HepG2 (cell line): ENCODE measurements around the gene GRIK1. TPM values are rescaled to one million over a fixed set of nuclear protein-coding genes. Genes with fewer than 3 reads are reported as not detected.

ENCODE experiments used
- ATAC-seq: fragments of 200-7000 bp; cut with Tn5 transposase; 3 replicates; pipeline ENCODE4 v1.9.1; 2020; ENCODE audit warnings: mild to moderate bottlenecking, moderate library complexity
- BruUV-seq: library from RNA; stranded (reverse); fragments of 400-500 nt; replicated peaks from 2 replicates; lab custom pipeline; 2021; lab: Mats Ljungman, UMichigan
- CTCF ChIA-PET: fragments of 300-600 bp; formaldehyde crosslinking; extraction: SDS; loops from one replicate; lab custom pipeline; 2021; ENCODE audit warnings: low total read pairs, inconsistent platforms, low intra/inter-chr PET ratio; lab: Yijun Ruan, JAX
- POLR2A ChIA-PET: fragments of 350-600 bp; sonication (Branson Sonifier 250); formaldehyde crosslinking; loops from one replicate; lab custom pipeline; 2020; ENCODE audit warnings: antibody characterized with exemption, inconsistent platforms; lab: Yijun Ruan, JAX
- DNase-seq: peaks from one replicate; pipeline ENCODE4 v3.0.0-alpha.2; 2015; ENCODE audit warnings: low spot score
- FAIRE-seq: peaks from 3 replicates; lab custom pipeline; 2011; peaks lifted over from hg19 to GRCh38; lab: Jason Lieb, UNC
- H2AFZ ChIP-seq: one replicate; pipeline ENCODE4 v1.6.1; 2011; ENCODE audit warnings: low read length, inconsistent platforms
- H3K27ac ChIP-seq: fragments of 300-600 bp; 3 replicates; pipeline ENCODE4 v1.8.0; 2011; ENCODE audit warnings: mixed run types, mild to moderate bottlenecking, mixed read lengths, low read length, inconsistent platforms; ENCODE audit not compliant: insufficient read depth; ENCODE audit errors: extremely low read length
- H3K27me3 ChIP-seq, 2 experiments: fragments of 200-600 bp in 1 of 2; 2 replicates in 1 of 2; 3 replicates in 1 of 2; pipeline versions ENCODE4 v1.6.0 to v1.8.0; 2011; ENCODE audit warnings: low read length in 2 of 2, mild to moderate bottlenecking in 2 of 2, moderate library complexity in 2 of 2, inconsistent platforms in 1 of 2; ENCODE audit not compliant: insufficient read depth in 2 of 2, control insufficient read depth in 1 of 2
- H3K36me3 ChIP-seq, 2 experiments: fragments of 200-600 bp in 1 of 2; replicated peaks in 1 of 2; 2 replicates in 1 of 2; 3 replicates in 1 of 2; pipeline versions ENCODE4 v1.5.1 to v1.8.0; 2011; ENCODE audit warnings: low read length in 2 of 2, inconsistent platforms in 1 of 2; ENCODE audit not compliant: insufficient read depth in 2 of 2, control insufficient read depth in 1 of 2
- H3K4me1 ChIP-seq: 2 replicates; pipeline ENCODE4 v1.5.1; 2012; ENCODE audit warnings: low read length, inconsistent platforms; ENCODE audit not compliant: insufficient read depth
- H3K4me2 ChIP-seq: 2 replicates; pipeline ENCODE4 v1.6.0; 2011; ENCODE audit warnings: low read depth, low read length, inconsistent platforms
- H3K4me3 ChIP-seq, 3 experiments: fragments of 200-600 bp in 1 of 3; sonication (generic), shearing (Covaris generic) in 1 of 3; replicated peaks in 1 of 3; 2 replicates each; pipeline ENCODE4 v1.5.1; 2011 to 2016; ENCODE audit warnings: low read length in 3 of 3, inconsistent platforms in 2 of 3, low read depth in 2 of 3, mild to moderate bottlenecking in 2 of 3, control low read depth in 1 of 3, mixed read lengths in 1 of 3; ENCODE audit not compliant: insufficient read depth in 1 of 3
- H3K79me2 ChIP-seq: one replicate; pipeline ENCODE4 v1.6.1; 2011; ENCODE audit warnings: low read length, inconsistent platforms; ENCODE audit not compliant: insufficient read depth
- H3K9ac ChIP-seq: 2 replicates; pipeline ENCODE4 v1.6.0; 2011; ENCODE audit warnings: mild to moderate bottlenecking, low read depth, low read length, inconsistent platforms; ENCODE audit not compliant: insufficient read depth
- H3K9me3 ChIP-seq: 2 replicates; pipeline ENCODE4 v1.5.1; 2012; ENCODE audit warnings: mild to moderate bottlenecking, low read length
- H4K20me1 ChIP-seq: 2 replicates; pipeline ENCODE4 v1.6.0; 2011; ENCODE audit warnings: inconsistent platforms, mild to moderate bottlenecking, low read length, moderate library complexity; ENCODE audit not compliant: insufficient read depth
- MAFG ChIP-seq: sonication (generic); formaldehyde crosslinking; IDR thresholded peaks from 2 replicates; pipeline ENCODE4 v1.5.1; 2020; ENCODE audit warnings: mild to moderate bottlenecking, missing genetic modification reagents
- ZNF207 ChIP-seq: fragments of 450-650 bp; IDR thresholded peaks from 2 replicates; pipeline ENCODE4 v1.6.1; 2016; ENCODE audit warnings: antibody characterized with exemption, borderline replicate concordance
- WGBS: methylation state at CpG from one replicate; pipeline ENCODE4 v1.1.6; 2017; ENCODE audit warnings: low lambda C conversion rate; 5-methylcytosine and 5-hydroxymethylcytosine counted together
- in situ Hi-C: cut with HindIII; loops from 2 replicates; pipeline ENCODE4 v1.10.0; 2017; ENCODE audit warnings: low pct_unique_long_range_greater_than_20kb; ENCODE audit not compliant: extremely low pct_ligation_motif_present
- intact Hi-C: fragments of 100-400 bp; cut with micrococcal nuclease; formaldehyde crosslinking; loops from one replicate; pipeline ENCODE4 v1.10.0; 2022; ENCODE audit not compliant: unreplicated experiment
- polyA plus RNA-seq, 8 experiments: library from polyadenylated mRNA; depleted of rRNA in 3 of 8; stranded (reverse) in 7 of 8; unstranded in 1 of 8; fragments of >200 nt; fragmentation: Illumina TruSeq in 4 of 8; extraction: Trizol in 4 of 8; gene quantifications; 2 replicates each; pipeline versions ENCODE4 v1.2.1 to v1.2.3, GENCODE V29; 2011 to 2016; ENCODE audit warnings: low read depth in 4 of 8, missing spikeins in 1 of 8, mixed read lengths in 1 of 8; ENCODE audit not compliant: insufficient read depth in 1 of 8
- total RNA-seq, 5 experiments: library from RNA; depleted of rRNA; stranded (reverse); fragments of >200 nt; fragmentation: Illumina TruSeq; extraction: Trizol; gene quantifications; 2 replicates each; pipeline ENCODE4 v1.2.3, GENCODE V29; 2016; ENCODE audit warnings: low read depth in 1 of 5
- TF ChIP-seq, protein P1 (sequence below), 2 experiments: fragments of 450-650 bp in 1 of 2; sonication (generic) in 1 of 2; formaldehyde crosslinking in 1 of 2; IDR thresholded peaks; 2 replicates each; pipeline versions ENCODE4 v1.6.1 to v1.8.0; 2016 to 2022; ENCODE audit warnings: antibody characterized with exemption in 1 of 2, mild to moderate bottlenecking in 1 of 2, missing genetic modification reagents in 1 of 2

GRIK1 gene
- total and polyA plus RNA-seq, 2 of the 13 experiments (the other 11 are each of a cell fraction or from before 2014, with no cell fraction given), result not detected

- TF ChIP-seq, protein P1, sequence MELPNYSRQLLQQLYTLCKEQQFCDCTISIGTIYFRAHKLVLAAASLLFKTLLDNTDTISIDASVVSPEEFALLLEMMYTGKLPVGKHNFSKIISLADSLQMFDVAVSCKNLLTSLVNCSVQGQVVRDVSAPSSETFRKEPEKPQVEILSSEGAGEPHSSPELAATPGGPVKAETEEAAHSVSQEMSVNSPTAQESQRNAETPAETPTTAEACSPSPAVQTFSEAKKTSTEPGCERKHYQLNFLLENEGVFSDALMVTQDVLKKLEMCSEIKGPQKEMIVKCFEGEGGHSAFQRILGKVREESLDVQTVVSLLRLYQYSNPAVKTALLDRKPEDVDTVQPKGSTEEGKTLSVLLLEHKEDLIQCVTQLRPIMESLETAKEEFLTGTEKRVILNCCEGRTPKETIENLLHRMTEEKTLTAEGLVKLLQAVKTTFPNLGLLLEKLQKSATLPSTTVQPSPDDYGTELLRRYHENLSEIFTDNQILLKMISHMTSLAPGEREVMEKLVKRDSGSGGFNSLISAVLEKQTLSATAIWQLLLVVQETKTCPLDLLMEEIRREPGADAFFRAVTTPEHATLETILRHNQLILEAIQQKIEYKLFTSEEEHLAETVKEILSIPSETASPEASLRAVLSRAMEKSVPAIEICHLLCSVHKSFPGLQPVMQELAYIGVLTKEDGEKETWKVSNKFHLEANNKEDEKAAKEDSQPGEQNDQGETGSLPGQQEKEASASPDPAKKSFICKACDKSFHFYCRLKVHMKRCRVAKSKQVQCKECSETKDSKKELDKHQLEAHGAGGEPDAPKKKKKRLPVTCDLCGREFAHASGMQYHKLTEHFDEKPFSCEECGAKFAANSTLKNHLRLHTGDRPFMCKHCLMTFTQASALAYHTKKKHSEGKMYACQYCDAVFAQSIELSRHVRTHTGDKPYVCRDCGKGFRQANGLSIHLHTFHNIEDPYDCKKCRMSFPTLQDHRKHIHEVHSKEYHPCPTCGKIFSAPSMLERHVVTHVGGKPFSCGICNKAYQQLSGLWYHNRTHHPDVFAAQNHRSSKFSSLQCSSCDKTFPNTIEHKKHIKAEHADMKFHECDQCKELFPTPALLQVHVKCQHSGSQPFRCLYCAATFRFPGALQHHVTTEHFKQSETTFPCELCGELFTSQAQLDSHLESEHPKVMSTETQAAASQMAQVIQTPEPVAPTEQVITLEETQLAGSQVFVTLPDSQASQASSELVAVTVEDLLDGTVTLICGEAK (IDR thresholded peaks at IDR 0.05), result peak; percentile 76
- TF ChIP-seq, protein P1 (CRISPR knock-in tag; IDR thresholded peaks at IDR 0.05), result no peak
- no peak for TF ChIP-seq ZNF207
Measured at GRCh38 chr21:29801122-29801521, 138.7 kb downstream of the GRIK1 start (continued).

- H3K9me3 ChIP-seq, result no peaks in the 10 kb centered on the region
- CTCF ChIA-PET, result no interaction called here
- no peak for ATAC-seq
- H3K27ac ChIP-seq, result no peak overlapping the region
- H3K36me3 ChIP-seq, result no peaks in the 10 kb centered on the region
- H3K79me2 ChIP-seq, result no peaks in the 10 kb centered on the region
- H2AFZ ChIP-seq, result no peak overlapping the region
- H3K27me3 ChIP-seq, result no peaks in the 10 kb centered on the region
- TF ChIP-seq MAFG (CRISPR knock-in tag), result no peak
- no peak overlapping the region for H3K9ac ChIP-seq
- intact Hi-C loops (no loop called here), in situ Hi-C loops (no loop called here)
- H3K4me3 ChIP-seq, result no peak overlapping the region
- H3K4me1 ChIP-seq, result no peaks in the 10 kb centered on the region
- H4K20me1 ChIP-seq, result no peaks in the 10 kb centered on the region
- POLR2A ChIA-PET, result no interaction called here
- no TSS peak for BruUV-seq
- 25% methylated on average over 3 of the region's 3 CpGs for WGBS
- FAIRE-seq, result no peak
- no peak overlapping the region for H3K4me2 ChIP-seq
- DNase-seq, result no peak
Measured at GRCh38 chr21:29800056-29800455, 139.7 kb downstream of the GRIK1 start.
